ENCODE measurements around the gene CNTF.
"Not testable (repeated sequence)": the region's sequence is repeated elsewhere in the genome, so short reads cannot be mapped to it uniquely, and the experiment has no call there.

Gene CNTF

GRCh38 chr11:58622344-58622743 lies at the start of gene CNTF:
Gene CNTF (plus strand): TSS chr11:58622665. CDS start chr11:58622753, 88 bp downstream.
- no peak for DNase-seq

GRCh38 chr11:58572906-58573305 lies 49.6 kb upstream of the CNTF start:
- not testable (repeated sequence) for DNase-seq

GRCh38 chr11:58573451-58574104 lies 48.9 kb upstream of the CNTF start:
- no peak for DNase-seq

- DNase-seq, result no peak
Observed at GRCh38 chr11:58574881-58575280, 47.6 kb upstream of the CNTF start.

GRCh38 chr11:58575377-58576020 lies 47.0 kb upstream of the CNTF start, which contains the start of gene LPXN:
Gene LPXN (minus strand): TSS chr11:58575856. CDS start chr11:58575772, 84 bp downstream.
- peak; percentile 10 for DNase-seq

- DNase-seq, result no peak
Observed at GRCh38 chr11:58576887-58577471, 45.5 kb upstream of the CNTF start.

- DNase-seq, result no peak
Observed at GRCh38 chr11:58577555-58578135, 44.8 kb upstream of the CNTF start.

- DNase-seq, result peak; percentile 98
Observed at GRCh38 chr11:58578136-58578634, 44.3 kb upstream of the CNTF start.

GRCh38 chr11:58578635-58579191 lies 43.8 kb upstream of the CNTF start, which contains the start of gene ZFP91:
Gene ZFP91 (plus strand): TSS chr11:58579063. CDS start chr11:58579282, 219 bp downstream.
- DNase-seq, result peak; percentile 96

GRCh38 chr11:58579192-58580129 lies 43.0 kb upstream of the CNTF start:
- DNase-seq, result peak; percentile 76

- DNase-seq, result no peak
Observed at GRCh38 chr11:58580311-58580710, 42.2 kb upstream of the CNTF start.

GRCh38 chr11:58582437-58582836 lies 40.0 kb upstream of the CNTF start:
- no peak for DNase-seq

GRCh38 chr11:58586998-58587397 lies 35.5 kb upstream of the CNTF start:
- DNase-seq, result no peak

- no peak for DNase-seq
Observed at GRCh38 chr11:58591659-58592058, 30.8 kb upstream of the CNTF start.

GRCh38 chr11:58592760-58593472 lies 29.5 kb upstream of the CNTF start:
- DNase-seq, result no peak

- no peak for DNase-seq
Observed at GRCh38 chr11:58594826-58595225, 27.6 kb upstream of the CNTF start.

GRCh38 chr11:58596621-58597020 lies 25.8 kb upstream of the CNTF start:
- no peak for DNase-seq

GRCh38 chr11:58597486-58598144 lies 24.9 kb upstream of the CNTF start:
- DNase-seq, result no peak

GRCh38 chr11:58600510-58600909 lies 22.0 kb upstream of the CNTF start:
- no peak for DNase-seq

GRCh38 chr11:58606930-58607714 lies 15.3 kb upstream of the CNTF start:
- no peak for DNase-seq

Measured in DMS153 (cell line).